ENCODE results near the gene NKIRAS1.

NKIRAS1 gene

DNA sequence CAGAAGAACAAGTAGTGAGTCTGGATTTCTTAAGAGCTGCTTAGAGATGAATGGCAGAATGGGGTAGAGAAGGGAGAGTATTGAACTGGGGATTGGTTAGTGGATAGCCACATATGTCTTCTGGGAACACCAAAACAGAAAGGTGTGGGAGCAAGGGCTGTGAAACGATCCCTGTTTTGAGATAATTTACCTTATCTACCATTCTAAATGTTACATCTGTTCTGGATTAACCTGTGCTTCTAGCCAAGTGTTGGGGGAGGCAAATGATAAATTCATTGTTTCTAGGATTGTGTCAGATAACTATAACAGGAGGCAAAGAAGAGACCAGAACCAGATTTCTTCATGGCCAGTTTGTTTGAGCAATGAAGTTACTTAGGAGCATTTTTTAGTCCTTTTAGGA is 36.7 kb upstream of the NKIRAS1 start:
- CTCF ChIA-PET = no interaction called here
- Histone ChIP-seq H3K4me1 (ENCODE audit: control insufficient read depth, insufficient read depth, low read length) (peaks cover 2% of the 10 kb centered on the region; the same call in 1 of the 2 replicates), H3K27ac (ENCODE audit: extremely low read depth, low read depth, low read length) (no peak overlapping the region), H3K9me3 (ENCODE audit: control insufficient read depth, insufficient read depth, low read depth, low read length) (no peaks in the 10 kb centered on the region), H3K36me3 (ENCODE audit: control insufficient read depth in 2 of 2, insufficient read depth in 1 of 2, low read length in 2 of 2) (peaks cover 0 to 19% of the 10 kb centered on the region in 2 experiments; a peak in 2 of 3 replicates), H3K4me3 (ENCODE audit: low read depth, low read length) (no peak overlapping the region)
- TF ChIP-seq ZNF777 (tag by site-specific recombination; IDR thresholded peaks at IDR 0.05; ENCODE audit: borderline replicate concordance) = no peak
- no peak for TF ChIP-seq ZNF514 (tag by site-specific recombination; IDR thresholded peaks at IDR 0.05)
- TF ChIP-seq ZNF571 (tag by site-specific recombination; IDR thresholded peaks at IDR 0.05) = no peak
- TF ChIP-seq, protein P1, sequence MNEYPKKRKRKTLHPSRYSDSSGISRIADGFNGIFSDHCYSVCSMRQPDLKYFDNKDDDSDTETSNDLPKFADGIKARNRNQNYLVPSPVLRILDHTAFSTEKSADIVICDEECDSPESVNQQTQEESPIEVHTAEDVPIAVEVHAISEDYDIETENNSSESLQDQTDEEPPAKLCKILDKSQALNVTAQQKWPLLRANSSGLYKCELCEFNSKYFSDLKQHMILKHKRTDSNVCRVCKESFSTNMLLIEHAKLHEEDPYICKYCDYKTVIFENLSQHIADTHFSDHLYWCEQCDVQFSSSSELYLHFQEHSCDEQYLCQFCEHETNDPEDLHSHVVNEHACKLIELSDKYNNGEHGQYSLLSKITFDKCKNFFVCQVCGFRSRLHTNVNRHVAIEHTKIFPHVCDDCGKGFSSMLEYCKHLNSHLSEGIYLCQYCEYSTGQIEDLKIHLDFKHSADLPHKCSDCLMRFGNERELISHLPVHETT (tag by site-specific recombination; IDR thresholded peaks at IDR 0.05) = no peak
- no peak for TF ChIP-seq ZNF664 (tag by site-specific recombination; IDR thresholded peaks at IDR 0.05)
- TF ChIP-seq GFI1B (tag by site-specific recombination; IDR thresholded peaks at IDR 0.05) = no peak
- TF ChIP-seq ZNF302 (tag by site-specific recombination; IDR thresholded peaks at IDR 0.05; ENCODE audit: low read depth) = no peak
- TF ChIP-seq ZNF366 (tag by site-specific recombination; conservative IDR thresholded peaks at IDR 0.05) = no peak
- no peak for TF ChIP-seq KLF7 (tag by site-specific recombination; IDR thresholded peaks at IDR 0.05; ENCODE audit: borderline replicate concordance)
- TF ChIP-seq ZNF529 (tag by site-specific recombination; IDR thresholded peaks at IDR 0.05; ENCODE audit: insufficient replicate concordance) = no peak
- no peak for TF ChIP-seq ZBTB21 (tag by site-specific recombination; IDR thresholded peaks at IDR 0.05)
- TF ChIP-seq, protein P2, sequence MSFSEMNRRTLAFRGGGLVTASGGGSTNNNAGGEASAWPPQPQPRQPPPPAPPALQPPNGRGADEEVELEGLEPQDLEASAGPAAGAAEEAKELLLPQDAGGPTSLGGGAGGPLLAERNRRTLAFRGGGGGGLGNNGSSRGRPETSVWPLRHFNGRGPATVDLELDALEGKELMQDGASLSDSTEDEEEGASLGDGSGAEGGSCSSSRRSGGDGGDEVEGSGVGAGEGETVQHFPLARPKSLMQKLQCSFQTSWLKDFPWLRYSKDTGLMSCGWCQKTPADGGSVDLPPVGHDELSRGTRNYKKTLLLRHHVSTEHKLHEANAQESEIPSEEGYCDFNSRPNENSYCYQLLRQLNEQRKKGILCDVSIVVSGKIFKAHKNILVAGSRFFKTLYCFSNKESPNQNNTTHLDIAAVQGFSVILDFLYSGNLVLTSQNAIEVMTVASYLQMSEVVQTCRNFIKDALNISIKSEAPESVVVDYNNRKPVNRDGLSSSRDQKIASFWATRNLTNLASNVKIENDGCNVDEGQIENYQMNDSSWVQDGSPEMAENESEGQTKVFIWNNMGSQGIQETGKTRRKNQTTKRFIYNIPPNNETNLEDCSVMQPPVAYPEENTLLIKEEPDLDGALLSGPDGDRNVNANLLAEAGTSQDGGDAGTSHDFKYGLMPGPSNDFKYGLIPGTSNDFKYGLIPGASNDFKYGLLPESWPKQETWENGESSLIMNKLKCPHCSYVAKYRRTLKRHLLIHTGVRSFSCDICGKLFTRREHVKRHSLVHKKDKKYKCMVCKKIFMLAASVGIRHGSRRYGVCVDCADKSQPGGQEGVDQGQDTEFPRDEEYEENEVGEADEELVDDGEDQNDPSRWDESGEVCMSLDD (tag by site-specific recombination; IDR thresholded peaks at IDR 0.05) = no peak
- TF ChIP-seq BCL11B (tag by site-specific recombination; IDR thresholded peaks at IDR 0.05; ENCODE audit: low read depth) = no peak
- POLR2A ChIA-PET = interaction anchor here (0.7 to 0.8 kb wide), 2 partner anchors 36 to 37 kb away, joined by 4 to 8 read pairs; partner anchors contain the start of genes NKIRAS1 and RPL15

DNA sequence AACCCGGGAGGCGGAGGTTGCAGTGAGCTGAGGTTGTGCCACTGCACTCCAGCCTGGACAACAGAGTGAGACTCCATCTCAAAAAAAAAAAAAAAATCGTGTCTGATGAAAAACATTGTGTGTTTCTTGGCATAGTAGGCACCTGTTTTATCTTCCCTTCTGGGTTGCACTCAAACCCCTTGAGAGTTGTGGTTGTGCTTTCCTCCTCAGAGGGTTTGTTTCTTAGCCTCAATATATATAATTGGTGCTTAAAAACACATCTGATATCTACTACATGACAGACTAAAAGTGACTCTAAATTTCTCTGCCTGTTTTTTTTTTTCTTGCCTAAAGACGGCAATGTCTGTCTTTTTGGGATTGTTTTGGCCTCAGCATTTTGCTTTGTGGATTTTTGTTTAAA is 35.9 kb upstream of the NKIRAS1 start:
- POLR2A ChIA-PET = no interaction called here
- TF ChIP-seq ZNF202 (tag by site-specific recombination; IDR thresholded peaks at IDR 0.05; ENCODE audit: borderline replicate concordance) (no peak), BCL11B (tag by site-specific recombination; IDR thresholded peaks at IDR 0.05; ENCODE audit: low read depth) (peak; percentile 33; the same call in 1 of the 2 replicates), WT1 (tag by site-specific recombination; IDR thresholded peaks at IDR 0.05) (peak; percentile 53; the same call in 1 of the 2 replicates), ZNF133 (tag by site-specific recombination; IDR thresholded peaks at IDR 0.05) (peak; percentile 80), KLF1 (tag by site-specific recombination; IDR thresholded peaks at IDR 0.05) (no peak), ZNF624 (tag by site-specific recombination; IDR thresholded peaks at IDR 0.05) (no peak), ZNF701 (tag by site-specific recombination; IDR thresholded peaks at IDR 0.05) (no peak), ZBTB21 (tag by site-specific recombination; IDR thresholded peaks at IDR 0.05) (no peak), ZNF16 (tag by site-specific recombination; IDR thresholded peaks at IDR 0.05; ENCODE audit: low read depth) (no peak), KLF8 (tag by site-specific recombination; IDR thresholded peaks at IDR 0.05) (peak; percentile 48; the same call in 1 of the 2 replicates), ZNF600 (tag by site-specific recombination; IDR thresholded peaks at IDR 0.05) (no peak), OSR2 (tag by site-specific recombination; IDR thresholded peaks at IDR 0.05) (peak; percentile 26; the same call in 1 of the 2 replicates), ZNF561 (tag by site-specific recombination; IDR thresholded peaks at IDR 0.05; ENCODE audit: borderline replicate concordance) (no peak)
- TF ChIP-seq, protein P1 (tag by site-specific recombination; IDR thresholded peaks at IDR 0.05) = no peak
- TF ChIP-seq, protein P3, sequence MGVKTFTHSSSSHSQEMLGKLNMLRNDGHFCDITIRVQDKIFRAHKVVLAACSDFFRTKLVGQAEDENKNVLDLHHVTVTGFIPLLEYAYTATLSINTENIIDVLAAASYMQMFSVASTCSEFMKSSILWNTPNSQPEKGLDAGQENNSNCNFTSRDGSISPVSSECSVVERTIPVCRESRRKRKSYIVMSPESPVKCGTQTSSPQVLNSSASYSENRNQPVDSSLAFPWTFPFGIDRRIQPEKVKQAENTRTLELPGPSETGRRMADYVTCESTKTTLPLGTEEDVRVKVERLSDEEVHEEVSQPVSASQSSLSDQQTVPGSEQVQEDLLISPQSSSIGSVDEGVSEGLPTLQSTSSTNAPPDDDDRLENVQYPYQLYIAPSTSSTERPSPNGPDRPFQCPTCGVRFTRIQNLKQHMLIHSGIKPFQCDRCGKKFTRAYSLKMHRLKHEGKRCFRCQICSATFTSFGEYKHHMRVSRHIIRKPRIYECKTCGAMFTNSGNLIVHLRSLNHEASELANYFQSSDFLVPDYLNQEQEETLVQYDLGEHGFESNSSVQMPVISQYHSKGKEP (tag by site-specific recombination; IDR thresholded peaks at IDR 0.05) = peak; percentile 12; the same call in 1 of the 2 replicates

More for the DNA sequence above, 35.9 kb upstream of the NKIRAS1 start:
- H3K4me1 ChIP-seq (ENCODE audit: control insufficient read depth, insufficient read depth, low read length) = peaks cover 2% of the 10 kb centered on the region; the same call in 1 of the 2 replicates
- H3K9me3 ChIP-seq (ENCODE audit: control insufficient read depth, insufficient read depth, low read depth, low read length) = no peaks in the 10 kb centered on the region
- peaks cover 0 to 16% of the 10 kb centered on the region in 2 experiments; a peak in 2 of 3 replicates for H3K36me3 ChIP-seq (ENCODE audit: control insufficient read depth in 2 of 2, insufficient read depth in 1 of 2, low read length in 2 of 2)
- H3K27ac ChIP-seq (ENCODE audit: extremely low read depth, low read depth, low read length) = no peak overlapping the region
- CTCF ChIA-PET = no interaction called here
- no peak overlapping the region for H3K4me3 ChIP-seq (ENCODE audit: low read depth, low read length)
